ENCODE measurements around the gene PRSS57.

PRSS57 gene

GRCh38 chr19:719636-720344 lies 24.5 kb upstream of the PRSS57 start:
- no peak for TF ChIP-seq Cebpa-rat (IDR thresholded peaks at IDR 0.05)
- Histone ChIP-seq H3K4me3 (peak overlapping the region in 5 of 10 experiments; percentile 7 to 43 (median 30); a peak in 7 of 20 replicates), H4K20me1 (peaks cover 0 to 88% (median 19%) of the 10 kb centered on the region in 11 experiments; a peak in 17 of 22 replicates), H3K27me3 (peaks cover 0 to 24% (median 0%) of the 10 kb centered on the region in 11 experiments; a peak in 3 of 22 replicates), H3K4me1 (peaks cover 44 to 89% (median 84%) of the 10 kb centered on the region in 10 experiments), H3K4me2 (peak overlapping the region; percentile 68 to 93 (median 83)), H3K36me3 (peaks cover 9 to 11% (median 10%) of the 10 kb centered on the region in 11 experiments), H3K9ac (peak overlapping the region in 9 of 11 experiments; percentile 9 to 61 (median 51); a peak in 15 of 22 replicates), H3K27ac (peak overlapping the region in 9 of 11 experiments; percentile 27 to 68 (median 57); a peak in 16 of 22 replicates), H3K9me3 (replicated peaks in 1 of 11) (peaks cover 9 to 11% (median 10%) of the 10 kb centered on the region in 11 experiments; a peak in 21 of 22 replicates)

DNA sequence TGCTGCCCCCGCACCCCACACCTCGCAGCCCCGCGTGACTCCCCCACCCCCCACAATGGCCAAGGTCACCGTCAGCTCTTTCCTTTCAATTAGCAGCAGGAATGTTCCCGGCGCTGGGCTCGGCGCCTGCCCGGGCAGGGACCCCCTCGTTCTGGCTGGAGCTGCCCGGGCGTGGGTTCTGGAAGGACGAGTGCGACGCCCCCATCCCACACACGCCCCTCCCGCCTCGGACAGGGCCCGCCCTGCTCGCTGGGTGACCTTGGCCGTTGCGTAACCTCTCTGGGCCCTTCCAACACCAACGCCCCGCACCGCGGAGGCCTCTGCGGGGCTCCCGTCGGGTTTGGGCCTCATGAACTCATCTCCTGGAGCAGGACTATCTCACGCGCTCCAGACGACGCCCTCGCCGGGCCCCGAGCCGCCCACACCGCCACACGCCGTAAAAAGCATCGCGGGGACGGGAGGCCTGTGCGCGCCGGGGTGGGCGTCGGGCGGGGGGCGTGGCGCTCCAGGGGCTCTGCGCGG lies 23.8 kb upstream of the PRSS57 start:
- TF ChIP-seq Cebpa-rat (IDR thresholded peaks at IDR 0.05), result peak in 2 of 11 experiments; percentile 30 to 46; a peak in 1 of 22 replicates
- Histone ChIP-seq H3K27ac (peak overlapping the region in 9 of 11 experiments; percentile 27 to 68 (median 57); a peak in 18 of 22 replicates), H3K36me3 (peaks cover 12 to 18% (median 14%) of the 10 kb centered on the region in 11 experiments), H4K20me1 (peaks cover 0 to 85% (median 19%) of the 10 kb centered on the region in 11 experiments; a peak in 17 of 22 replicates), H3K4me1 (peaks cover 44 to 81% (median 76%) of the 10 kb centered on the region in 10 experiments), H3K4me2 (peak overlapping the region; percentile 68 to 93 (median 83)), H3K9me3 (replicated peaks in 1 of 11) (peaks cover 11 to 14% (median 13%) of the 10 kb centered on the region in 11 experiments; a peak in 21 of 22 replicates), H3K9ac (peak overlapping the region in 10 of 11 experiments; percentile 9 to 61 (median 46); a peak in 16 of 22 replicates), H3K4me3 (peak overlapping the region in 5 of 10 experiments; percentile 7 to 43 (median 30); a peak in 5 of 20 replicates), H3K27me3 (peaks cover 0 to 23% (median 0%) of the 10 kb centered on the region in 11 experiments; a peak in 3 of 22 replicates)

GRCh38 chr19:718251-718951 lies 23.1 kb upstream of the PRSS57 start:
- H3K9me3 ChIP-seq (replicated peaks in 1 of 11), result peaks cover 11 to 14% (median 13%) of the 10 kb centered on the region in 11 experiments; a peak in 21 of 22 replicates
- H3K4me2 ChIP-seq, result peak overlapping the region; percentile 68 to 93 (median 83)
- no peak for TF ChIP-seq Cebpa-rat (IDR thresholded peaks at IDR 0.05)
- peak overlapping the region; percentile 8 to 61 (median 46); a peak in 15 of 22 replicates for H3K9ac ChIP-seq
- peak overlapping the region in 9 of 11 experiments; percentile 17 to 68 (median 57); a peak in 16 of 22 replicates for H3K27ac ChIP-seq
- H3K36me3 ChIP-seq, result peaks cover 12 to 25% (median 14%) of the 10 kb centered on the region in 11 experiments
- peaks cover 0 to 85% (median 19%) of the 10 kb centered on the region in 11 experiments; a peak in 17 of 22 replicates for H4K20me1 ChIP-seq
- peak overlapping the region in 2 of 10 experiments; percentile 2 to 43; a peak in 2 of 20 replicates for H3K4me3 ChIP-seq
- H3K27me3 ChIP-seq, result peaks cover 0 to 17% (median 0%) of the 10 kb centered on the region in 11 experiments; a peak in 3 of 22 replicates
- peaks cover 43 to 75% (median 70%) of the 10 kb centered on the region in 10 experiments for H3K4me1 ChIP-seq

DNA sequence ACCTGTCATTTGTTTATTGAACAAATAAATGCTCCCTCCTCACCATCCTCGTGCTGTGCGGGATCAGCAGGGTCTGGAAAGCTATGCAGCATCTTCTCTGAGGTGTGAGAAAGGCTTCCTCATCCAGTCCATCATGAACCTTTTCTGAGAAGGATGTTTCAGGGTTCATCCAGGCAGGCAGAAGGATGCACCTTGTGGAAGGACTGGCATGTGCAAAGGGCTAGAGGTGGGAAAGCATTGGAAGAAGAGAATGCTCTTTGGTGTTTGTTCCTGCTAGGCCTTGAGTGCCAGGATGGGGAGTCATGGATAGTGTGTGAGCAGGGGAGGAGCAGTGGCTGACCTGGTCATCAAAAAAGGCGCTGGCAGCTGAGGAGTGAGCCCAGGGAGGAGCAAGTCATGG lies 20.1 kb upstream of the PRSS57 start:
- peak overlapping the region in 1 of 11 experiments; percentile 17; a peak in 2 of 22 replicates for H3K27ac ChIP-seq
- peaks cover 0 to 6% (median 0%) of the 10 kb centered on the region in 11 experiments; a peak in 1 of 22 replicates for H3K27me3 ChIP-seq
- peaks cover 11 to 14% (median 13%) of the 10 kb centered on the region in 11 experiments; a peak in 21 of 22 replicates for H3K9me3 ChIP-seq (replicated peaks in 1 of 11)
- TF ChIP-seq Cebpa-rat (IDR thresholded peaks at IDR 0.05), result no peak
- H4K20me1 ChIP-seq, result peaks cover 8 to 64% (median 19%) of the 10 kb centered on the region in 11 experiments; a peak in 17 of 22 replicates
- peak overlapping the region in 5 of 11 experiments; percentile 11 to 56 (median 27); a peak in 2 of 22 replicates for H3K4me2 ChIP-seq
- H3K4me3 ChIP-seq, result no peak overlapping the region
- H3K36me3 ChIP-seq, result peaks cover 12 to 32% (median 14%) of the 10 kb centered on the region in 11 experiments
- H3K4me1 ChIP-seq, result peaks cover 34 to 71% (median 60%) of the 10 kb centered on the region in 10 experiments
- 0 out of 22 replicates have a peak overlapping the region, but pooled peaks of 1 of the 11 experiments have one; percentile 14 for H3K9ac ChIP-seq

DNA sequence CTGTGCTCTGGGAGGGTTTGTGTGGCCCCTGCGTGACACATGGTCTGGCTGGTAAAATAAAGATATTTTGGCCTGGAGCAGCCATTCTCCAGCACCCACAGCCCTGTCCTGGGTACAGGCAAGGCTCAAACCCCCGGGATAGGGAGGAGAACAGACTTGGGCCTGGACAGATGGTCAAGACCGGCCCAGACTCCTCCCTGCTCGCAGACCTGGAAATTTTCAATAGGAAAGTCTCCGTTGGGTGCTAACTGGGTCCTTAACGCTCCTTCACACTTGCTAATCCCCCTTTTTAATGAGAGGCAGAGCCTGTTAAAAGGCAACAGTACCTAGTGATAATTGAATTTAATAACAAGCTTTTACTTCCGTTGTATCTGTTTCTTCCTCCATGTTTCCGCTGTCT lies 16.0 kb upstream of the PRSS57 start:
- Histone ChIP-seq H3K36me3 (peaks cover 12 to 32% (median 14%) of the 10 kb centered on the region in 11 experiments), H3K27me3 (peaks cover 0 to 3% (median 0%) of the 10 kb centered on the region in 11 experiments; a peak in 1 of 22 replicates), H3K4me1 (peaks cover 21 to 48% (median 41%) of the 10 kb centered on the region in 10 experiments), H4K20me1 (peaks cover 0 to 35% (median 11%) of the 10 kb centered on the region in 11 experiments; a peak in 12 of 22 replicates), H3K4me2 (peak overlapping the region; percentile 98 to 100 (median 100)), H3K9me3 (replicated peaks in 1 of 11) (peaks cover 11 to 14% (median 13%) of the 10 kb centered on the region in 11 experiments; a peak in 21 of 22 replicates), H3K27ac (peak overlapping the region in 9 of 11 experiments; percentile 37 to 83 (median 53); a peak in 17 of 22 replicates), H3K4me3 (peak overlapping the region; percentile 82 to 94 (median 89); a peak in 19 of 20 replicates), H3K9ac (peak overlapping the region; percentile 66 to 92 (median 87); a peak in 20 of 22 replicates)
- no peak for TF ChIP-seq Cebpa-rat (IDR thresholded peaks at IDR 0.05)

DNA sequence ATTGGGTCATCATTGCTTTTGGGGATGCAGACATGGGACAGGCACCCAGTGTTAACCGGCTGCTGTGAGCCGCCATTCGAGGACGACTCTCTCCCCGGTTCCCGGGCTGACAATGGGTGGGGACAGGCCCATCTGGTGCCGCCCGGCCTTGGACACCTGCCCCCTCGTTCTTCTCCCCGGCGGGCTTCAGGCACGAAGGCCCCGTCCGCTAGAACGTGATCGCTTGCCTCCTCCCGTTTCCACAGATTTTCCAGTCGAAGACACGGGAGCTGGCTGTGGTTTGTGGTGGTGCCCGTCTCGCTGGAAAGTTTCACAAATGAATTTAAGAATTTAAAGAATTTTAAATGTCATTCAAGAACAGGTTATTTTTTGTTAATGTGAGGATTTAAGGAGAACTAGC lies 15.5 kb upstream of the PRSS57 start:
- Histone ChIP-seq H3K27ac (peak overlapping the region in 10 of 11 experiments; percentile 37 to 83 (median 52); a peak in 17 of 22 replicates), H4K20me1 (peaks cover 0 to 31% (median 6%) of the 10 kb centered on the region in 11 experiments; a peak in 12 of 22 replicates), H3K36me3 (peaks cover 12 to 31% (median 13%) of the 10 kb centered on the region in 11 experiments), H3K4me3 (peak overlapping the region; percentile 82 to 94 (median 89)), H3K9ac (peak overlapping the region; percentile 66 to 92 (median 87); a peak in 21 of 22 replicates), H3K4me2 (peak overlapping the region; percentile 98 to 100 (median 100)), H3K9me3 (replicated peaks in 1 of 11) (peaks cover 11 to 13% (median 12%) of the 10 kb centered on the region in 11 experiments; a peak in 21 of 22 replicates), H3K27me3 (peaks cover 0 to 3% (median 0%) of the 10 kb centered on the region in 11 experiments; a peak in 1 of 22 replicates), H3K4me1 (peaks cover 21 to 43% (median 37%) of the 10 kb centered on the region in 10 experiments)
- no peak for TF ChIP-seq Cebpa-rat (IDR thresholded peaks at IDR 0.05)

DNA sequence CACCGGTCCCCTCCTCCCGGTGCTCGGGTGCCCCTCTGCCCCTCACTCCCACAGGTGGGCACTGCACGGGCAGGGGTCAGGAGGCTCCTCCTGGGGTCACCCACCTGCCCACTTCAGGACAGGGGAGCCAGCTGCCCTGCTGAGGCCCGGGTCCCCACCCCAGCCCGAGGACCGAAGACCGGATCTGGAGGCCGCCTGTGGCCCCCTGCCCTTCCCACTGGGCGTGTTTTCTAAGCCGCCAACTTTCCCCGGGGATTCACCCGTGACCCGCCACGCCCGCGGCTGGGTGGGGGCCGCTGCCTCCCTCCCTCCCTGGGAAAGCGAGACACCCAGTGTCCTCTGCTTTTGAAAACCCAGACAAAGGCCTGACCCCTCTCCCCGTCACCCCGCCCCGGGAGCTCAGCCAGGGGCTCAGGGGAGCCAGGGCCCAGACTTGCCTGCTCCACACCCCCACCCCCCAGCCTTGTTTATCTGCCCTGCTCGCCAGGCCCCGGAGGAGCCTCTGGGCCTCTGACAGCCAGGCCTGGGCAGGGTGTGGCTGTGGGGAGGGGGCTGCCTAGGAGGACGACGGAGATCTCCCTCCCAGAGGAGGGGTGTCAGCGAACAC lies 14.8 kb upstream of the PRSS57 start:
- Histone ChIP-seq H3K9me3 (replicated peaks in 1 of 11) (peaks cover 4 to 6% (median 6%) of the 10 kb centered on the region in 11 experiments; a peak in 21 of 22 replicates), H3K9ac (peak overlapping the region; percentile 81 to 92 (median 87)), H4K20me1 (peaks cover 0 to 24% (median 5%) of the 10 kb centered on the region in 11 experiments; a peak in 11 of 22 replicates), H3K36me3 (peaks cover 5 to 24% (median 6%) of the 10 kb centered on the region in 11 experiments; a peak in 20 of 22 replicates), H3K4me2 (peak overlapping the region; percentile 98 to 100 (median 100)), H3K4me3 (peak overlapping the region; percentile 82 to 94 (median 89)), H3K27me3 (peaks cover 0 to 3% (median 0%) of the 10 kb centered on the region in 11 experiments; a peak in 1 of 22 replicates), H3K27ac (peak overlapping the region; percentile 47 to 85 (median 79)), H3K4me1 (peaks cover 21 to 45% (median 35%) of the 10 kb centered on the region in 10 experiments)
- no peak for TF ChIP-seq Cebpa-rat (IDR thresholded peaks at IDR 0.05)
